H1 (cell line): ENCODE data around the gene AGPAT3. TPM values are rescaled to one million over a fixed set of nuclear protein-coding genes. Genes with fewer than 3 reads are reported as not detected.

Experiments used
- CTCF ChIA-PET: fragments of 300-600 bp; sonication (Branson Sonifier 250); formaldehyde crosslinking; loops from one replicate; lab custom pipeline; 2021; ENCODE audit not compliant: partially characterized antibody; lab: Charles Lee
- POLR2A ChIA-PET: fragments of 300-600 bp; sonication (Branson Sonifier 250); formaldehyde crosslinking; loops from one replicate; lab custom pipeline; 2021; ENCODE audit warnings: inconsistent platforms; ENCODE audit not compliant: partially characterized antibody; lab: Charles Lee
- DNase-seq, 2 experiments: peaks; one replicate each; pipeline versions ENCODE4 v3.0.0 to v3.0.0-alpha.2; 2010 to 2022; ENCODE audit warnings: low spot score in 2 of 2, low read depth in 1 of 2, mixed read lengths in 1 of 2
- FAIRE-seq: peaks from 2 replicates; lab custom pipeline; 2011; peaks lifted over from hg19 to GRCh38; lab: Jason Lieb, UNC
- H2AFZ ChIP-seq: 2 replicates; pipeline ENCODE4 v1.8.1; 2012; ENCODE audit warnings: low read length, inconsistent platforms
- H2AK5ac ChIP-seq: 2 replicates; pipeline ENCODE4 v1.6.1; 2013; ENCODE audit warnings: low read depth, low read length
- H2BK120ac ChIP-seq: replicated peaks from 2 replicates; pipeline ENCODE3; 2013; ENCODE audit warnings: low read depth, low read length, inconsistent platforms
- H2BK12ac ChIP-seq: 2 replicates; pipeline ENCODE4 v1.6.1; 2013; ENCODE audit warnings: low read depth, low read length
- H2BK15ac ChIP-seq: 2 replicates; pipeline ENCODE4 v1.6.1; 2013; ENCODE audit warnings: low read length
- H2BK20ac ChIP-seq: 2 replicates; pipeline ENCODE4 v1.6.1; 2013; ENCODE audit warnings: low read length
- H2BK5ac ChIP-seq: 2 replicates; pipeline ENCODE4 v1.6.1; 2013; ENCODE audit warnings: low read depth, low read length
- H3K14ac ChIP-seq: 2 replicates; pipeline ENCODE4 v1.6.1; 2013; ENCODE audit warnings: inconsistent platforms; ENCODE audit not compliant: insufficient read length
- H3K18ac ChIP-seq: 2 replicates; pipeline ENCODE4 v1.6.1; 2013; ENCODE audit warnings: low read length; ENCODE audit errors: extremely low read depth
- H3K23ac ChIP-seq: 2 replicates; pipeline ENCODE4 v1.6.1; 2013; ENCODE audit warnings: inconsistent platforms; ENCODE audit not compliant: insufficient read length
- H3K23me2 ChIP-seq: 2 replicates; pipeline ENCODE4 v1.6.1; 2013; ENCODE audit warnings: low read depth, low read length
- H3K27ac ChIP-seq: 2 replicates; pipeline ENCODE4 v1.6.1; 2011; ENCODE audit warnings: low read depth, low read length, inconsistent platforms
- H3K27me3 ChIP-seq, 4 experiments: replicated peaks in 1 of 4; 1 replicate in 1 of 4; 2 replicates in 3 of 4; pipeline versions ENCODE4 v1.6.1 to v1.8.1; 2011 to 2013; ENCODE audit warnings: low read length in 3 of 4, mild to moderate bottlenecking in 3 of 4, inconsistent platforms in 2 of 4, mixed read lengths in 2 of 4, moderate library complexity in 1 of 4; ENCODE audit not compliant: control insufficient read depth in 3 of 4, insufficient read depth in 3 of 4; ENCODE audit errors: extremely low read depth in 1 of 4
- H3K36me3 ChIP-seq, 4 experiments: 2 replicates each; pipeline versions ENCODE4 v1.6.1 to v1.8.1; 2011 to 2013; ENCODE audit warnings: mild to moderate bottlenecking in 4 of 4, low read length in 3 of 4, moderate library complexity in 2 of 4, control low read depth in 1 of 4, inconsistent platforms in 1 of 4; ENCODE audit not compliant: insufficient read depth in 4 of 4, control insufficient read depth in 2 of 4
- H3K4ac ChIP-seq: replicated peaks from 2 replicates; pipeline ENCODE3; 2013; ENCODE audit warnings: low read length, low read depth, mixed read lengths, inconsistent platforms; ENCODE audit not compliant: insufficient read length
- H3K4me1 ChIP-seq, 4 experiments: replicated peaks in 1 of 4; 1 replicate in 1 of 4; 2 replicates in 3 of 4; pipeline versions ENCODE4 v1.6.1 to v1.8.1; 2011 to 2013; ENCODE audit warnings: low read length in 3 of 4, inconsistent platforms in 2 of 4, mixed read lengths in 1 of 4; ENCODE audit not compliant: insufficient read depth in 4 of 4, control insufficient read depth in 3 of 4
- H3K4me2 ChIP-seq, 2 experiments: 2 replicates each; pipeline versions ENCODE4 v1.6.1 to v1.8.1; 2011 to 2013; ENCODE audit warnings: low read depth in 2 of 2, low read length in 2 of 2, control low read depth in 1 of 2, inconsistent platforms in 1 of 2, mild to moderate bottlenecking in 1 of 2; ENCODE audit not compliant: insufficient read depth in 1 of 2
- H3K4me3 ChIP-seq, 4 experiments: fragments of 200-600, 300-600 bp in 1 of 4; sonication (generic), shearing (Covaris generic), sonication (Bioruptor Twin) in 1 of 4; 2 replicates each; pipeline versions ENCODE4 v1.5.1 to v1.8.1; 2011 to 2016; ENCODE audit warnings: low read length in 4 of 4, low read depth in 3 of 4, control low read depth in 2 of 4, inconsistent platforms in 2 of 4, mild to moderate bottlenecking in 2 of 4, mixed read lengths in 1 of 4, moderate library complexity in 1 of 4; ENCODE audit not compliant: insufficient read depth in 2 of 4; ENCODE audit errors: extremely low read depth in 1 of 4
- H3K56ac ChIP-seq: replicated peaks from 2 replicates; pipeline ENCODE3; 2013; ENCODE audit warnings: low read depth, mild to moderate bottlenecking, mixed read lengths, low read length, inconsistent platforms; ENCODE audit not compliant: insufficient read length
- H3K79me1 ChIP-seq: 2 replicates; pipeline ENCODE4 v1.6.1; 2013; ENCODE audit warnings: low read depth, low read length, control low read depth
- H3K79me2 ChIP-seq, 2 experiments: 2 replicates each; pipeline versions ENCODE4 v1.6.1 to v1.8.1; 2012 to 2013; ENCODE audit warnings: low read length in 2 of 2, mild to moderate bottlenecking in 2 of 2, inconsistent platforms in 1 of 2; ENCODE audit not compliant: insufficient read depth in 2 of 2, control insufficient read depth in 1 of 2
- H3K9ac ChIP-seq, 4 experiments: replicated peaks in 1 of 4; 1 replicate in 1 of 4; 2 replicates in 3 of 4; pipeline versions ENCODE4 v1.6.1 to v1.8.1; 2011 to 2013; ENCODE audit warnings: low read depth in 3 of 4, low read length in 3 of 4, control low read depth in 2 of 4, mild to moderate bottlenecking in 2 of 4, moderate library complexity in 2 of 4, inconsistent platforms in 1 of 4; ENCODE audit errors: extremely low read depth in 1 of 4
- H3K9me3 ChIP-seq, 2 experiments: 2 replicates each; pipeline versions ENCODE4 v1.6.1 to v1.8.1; 2012 to 2013; ENCODE audit warnings: mild to moderate bottlenecking in 2 of 2, moderate library complexity in 2 of 2, control low read depth in 1 of 2, inconsistent platforms in 1 of 2, low read depth in 1 of 2, low read length in 1 of 2, mixed read lengths in 1 of 2; ENCODE audit not compliant: insufficient read depth in 2 of 2
- H4K20me1 ChIP-seq, 2 experiments: replicated peaks in 1 of 2; 2 replicates each; pipeline versions ENCODE3 to v1.8.1; 2011 to 2013; ENCODE audit warnings: inconsistent platforms in 2 of 2, low read length in 2 of 2, mild to moderate bottlenecking in 1 of 2; ENCODE audit not compliant: insufficient read depth in 2 of 2, control insufficient read depth in 1 of 2
- H4K5ac ChIP-seq: 2 replicates; pipeline ENCODE4 v1.6.1; 2013; ENCODE audit warnings: low read length, low read depth, mixed read lengths, inconsistent platforms; ENCODE audit not compliant: insufficient read length
- H4K8ac ChIP-seq: 2 replicates; pipeline ENCODE4 v1.8.0; 2013; ENCODE audit warnings: mild to moderate bottlenecking, moderate library complexity, low read length, inconsistent platforms; ENCODE audit not compliant: insufficient read depth; ENCODE audit errors: extremely low read depth
- H4K91ac ChIP-seq: replicated peaks from 2 replicates; pipeline ENCODE3; 2013; ENCODE audit warnings: low read length, mixed read lengths, inconsistent platforms; ENCODE audit not compliant: insufficient read length
- CBX5 ChIP-seq: fragments of 300-800, 300-1000 bp; sonication (generic); IDR thresholded peaks from 2 replicates; pipeline ENCODE4 v1.7.1; 2016; ENCODE audit warnings: antibody characterized with exemption, low read length, low read depth
- CBX8 ChIP-seq: fragments of 300-800, 300-1000 bp; sonication (generic); IDR thresholded peaks from 2 replicates; pipeline ENCODE4 v1.7.1; 2016; ENCODE audit warnings: low read depth, low read length, borderline replicate concordance
- CTBP2 ChIP-seq: IDR thresholded peaks from 2 replicates; pipeline ENCODE4 v1.7.0; 2011; ENCODE audit warnings: borderline replicate concordance, mild to moderate bottlenecking, moderate library complexity, mixed read lengths, low read length; ENCODE audit not compliant: insufficient read depth, insufficient read length
- EZH2 ChIP-seq: fragments of 200-600 bp; sonication (generic); IDR thresholded peaks from 2 replicates; pipeline ENCODE4 v1.7.1; 2012; ENCODE audit warnings: low read depth, mild to moderate bottlenecking, moderate library complexity, low read length, inconsistent platforms; ENCODE audit not compliant: severe bottlenecking
- KDM1A ChIP-seq: fragments of 200-600, 300-600 bp; sonication (generic); IDR thresholded peaks from 2 replicates; pipeline ENCODE4 v1.7.1; 2016; ENCODE audit warnings: mild to moderate bottlenecking, low read length, borderline replicate concordance
- KDM5A ChIP-seq: fragments of 200-600 bp; IDR thresholded peaks from 2 replicates; pipeline ENCODE4 v1.7.1; 2012; ENCODE audit warnings: mild to moderate bottlenecking, low read length, inconsistent platforms, mixed read lengths
- NRF1 ChIP-seq: IDR thresholded peaks from 2 replicates; pipeline ENCODE4 v1.6.1; 2011; ENCODE audit warnings: mild to moderate bottlenecking, low read depth, low read length, improper control_type of control experiment
- POLR2A ChIP-seq, 2 experiments: IDR thresholded peaks; 1 replicate in 1 of 2; 2 replicates in 1 of 2; pipeline ENCODE4 v1.6.1; 2011; ENCODE audit warnings: low read depth in 2 of 2, low read length in 2 of 2, mild to moderate bottlenecking in 2 of 2; ENCODE audit errors: control extremely low read depth in 1 of 2
- RFX5 ChIP-seq: IDR thresholded peaks from 2 replicates; pipeline ENCODE4 v1.6.1; 2011; ENCODE audit warnings: low read depth, low read length, improper control_type of control experiment, borderline replicate concordance
- SUZ12 ChIP-seq: fragments of 200-600 bp; sonication (generic); IDR thresholded peaks from 2 replicates; pipeline ENCODE4 v1.6.1; 2012; ENCODE audit warnings: mild to moderate bottlenecking, inconsistent platforms, low read length, moderate library complexity, mixed read lengths
- TAF1 ChIP-seq: IDR thresholded peaks from 2 replicates; pipeline ENCODE4 v1.6.1; 2011; ENCODE audit warnings: mild to moderate bottlenecking, low read depth, low read length
- TEAD4 ChIP-seq: IDR thresholded peaks from 2 replicates; pipeline ENCODE4 v1.6.1; 2012; ENCODE audit warnings: low read depth, low read length, inconsistent platforms, mixed read lengths
- WGBS, 2 experiments: shearing (Covaris generic) in 1 of 2; methylation state at CpG; one replicate each; pipeline versions ENCODE4 v1.1.6 to v1.1.7; 2013 to 2015; ENCODE audit warnings: low lambda C conversion rate in 2 of 2, mixed read lengths in 2 of 2, inconsistent platforms in 1 of 2, low coverage in 1 of 2, missing lambda C conversion rate in 1 of 2; ENCODE audit not compliant: insufficient replicate concordance in 2 of 2, insufficient coverage in 1 of 2, insufficient read length in 1 of 2; ENCODE audit errors: extremely low coverage in 1 of 2, missing lambda C conversion rate in 1 of 2; 5-methylcytosine and 5-hydroxymethylcytosine counted together
- polyA plus RNA-seq, 7 experiments: library from polyadenylated mRNA; depleted of rRNA in 3 of 7; stranded (reverse) in 5 of 7; unstranded in 2 of 7; fragments of >200 nt in 5 of 7; fragments of 200-250 nt in 2 of 7; gene quantifications; 1 replicate in 5 of 7; 2 replicates in 1 of 7; 4 replicates in 1 of 7; pipeline versions ENCODE4 v1.2.1 to v1.2.3, GENCODE V29; 2011 to 2013; ENCODE audit warnings: missing spikeins in 2 of 7, mixed read lengths in 2 of 7
- total RNA-seq: library from RNA; stranded (reverse); fragmentation: NEBNext Ultra II Directional; extraction: Animal tissue kit (Norgen Biotek cat#: 25700); gene quantifications from 2 replicates; pipeline ENCODE4 v1.2.1, GENCODE V29; 2021

Gene AGPAT3
- total and polyA plus RNA-seq, 2 of the 8 experiments (the other 6 are each of a cell fraction or from before 2014, with no cell fraction given) = 5.8 to 7.3 TPM

DNA sequence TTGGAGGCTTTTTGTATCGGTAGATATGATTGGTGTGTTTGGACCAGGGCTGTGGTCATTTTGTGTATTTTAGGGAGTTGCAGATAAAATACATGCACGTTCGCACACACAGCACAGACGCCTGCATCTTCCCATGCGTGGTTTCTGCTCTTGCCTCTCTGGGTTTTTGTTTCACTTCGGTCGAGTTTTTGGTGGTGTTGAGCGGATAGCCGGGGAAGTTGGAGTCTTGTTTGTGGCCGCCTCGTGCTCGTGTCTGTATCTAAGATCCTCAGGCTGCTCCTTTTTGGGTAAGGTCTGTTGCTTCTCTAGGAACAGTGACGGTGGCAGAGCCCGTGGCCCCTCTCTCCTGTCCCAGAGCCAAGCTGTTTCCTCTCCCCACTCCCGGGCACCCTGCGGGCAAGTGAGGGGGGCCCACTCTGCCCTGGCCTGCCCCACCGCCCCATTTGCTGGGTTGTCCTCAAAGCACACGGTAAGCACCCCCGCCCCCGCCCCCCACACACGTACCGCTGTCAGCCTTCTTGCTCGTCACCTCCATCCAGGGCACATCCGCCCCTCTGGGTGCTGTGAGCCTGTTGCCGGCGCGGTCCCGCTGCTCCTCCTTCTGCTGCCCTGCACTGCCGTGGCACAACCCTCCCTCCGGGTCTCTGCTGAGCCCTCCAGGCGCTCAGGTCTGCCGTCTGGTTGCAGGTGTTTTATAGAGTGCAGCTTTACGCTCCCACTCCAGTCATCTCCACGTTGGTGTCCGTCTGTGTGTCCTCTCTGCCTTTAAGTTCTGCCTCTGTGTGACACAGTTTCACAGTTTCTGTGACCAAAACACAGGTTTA, 51.9 kb downstream of the AGPAT3 start:
- peak in 1 of 2 experiments; percentile 49 for DNase-seq
- H3K56ac ChIP-seq = no peak overlapping the region
- 86% methylated on average over 32 of the region's 35 CpGs; no CpG with 5 or more reads in 1 of the 2 experiments for WGBS, 2 experiments
- no peak overlapping the region for H3K9ac ChIP-seq
- no peak overlapping the region for H2BK12ac ChIP-seq
- H3K27me3 ChIP-seq = no peaks in the 10 kb centered on the region
- no peaks in the 10 kb centered on the region for H3K36me3 ChIP-seq
- H4K8ac ChIP-seq = peak overlapping the region; percentile 80
- H3K9me3 ChIP-seq = no peaks in the 10 kb centered on the region
- no peak overlapping the region for H2BK15ac ChIP-seq
- H2AK5ac ChIP-seq = 0 out of 2 replicates have a peak overlapping the region, but pooled peaks have one; percentile 40
- no peak overlapping the region for H3K14ac ChIP-seq
- H3K4me3 ChIP-seq = no peak overlapping the region
- H3K18ac ChIP-seq = no peak overlapping the region
- H3K79me2 ChIP-seq = no peaks in the 10 kb centered on the region
- H3K4me1 ChIP-seq = peaks cover 3 to 14% (median 9%) of the 10 kb centered on the region in 4 experiments; a peak in 6 of 7 replicates
- peaks cover 0 to 2% of the 10 kb centered on the region in 2 experiments for H4K20me1 ChIP-seq
- ChIA-PET POLR2A (no interaction called here), CTCF (interaction anchor here (1.0 kb wide), 1 partner anchor 14 kb away, joined by 3 read pairs; no protein-coding TSS in a partner anchor)
- 0 out of 2 replicates have a peak overlapping the region, but pooled peaks have one; percentile 32 for H2BK20ac ChIP-seq
- no peak overlapping the region for H2AFZ ChIP-seq
- H2BK5ac ChIP-seq = no peak overlapping the region
- no peak overlapping the region; the same call in 1 of the 2 replicates for H3K27ac ChIP-seq
- no peak overlapping the region for H4K91ac ChIP-seq
- no peak for FAIRE-seq
- no peaks in the 10 kb centered on the region for H3K79me1 ChIP-seq
- H3K4me2 ChIP-seq = no peak overlapping the region
- no peak overlapping the region for H4K5ac ChIP-seq
- H3K23me2 ChIP-seq = peaks cover 8% of the 10 kb centered on the region
- H2BK120ac ChIP-seq = no peak overlapping the region
- H3K4ac ChIP-seq = no peak overlapping the region
- H3K23ac ChIP-seq = no peak overlapping the region
- TF ChIP-seq TAF1 (no peak), TEAD4 (no peak), RFX5 (no peak), CBX8 (no peak), NRF1 (no peak), KDM1A (no peak), SUZ12 (no peak), CBX5 (no peak), CTBP2 (no peak), EZH2 (no peak), KDM5A (no peak), POLR2A (IDR thresholded peaks at IDR 0.05; ENCODE audit: control extremely low read depth in 1 of 2, low read depth in 2 of 2, low read length in 2 of 2) (no peak)
